ENCODE data around the gene PRTFDC1.
A peak's percentile ranks its signal among the peaks of the same experiment; 100 is the strongest.
"Not testable (repeated sequence)": the region's sequence is repeated elsewhere in the genome, so short reads cannot be mapped to it uniquely, and the experiment has no call there.

The PRTFDC1 gene

DNA sequence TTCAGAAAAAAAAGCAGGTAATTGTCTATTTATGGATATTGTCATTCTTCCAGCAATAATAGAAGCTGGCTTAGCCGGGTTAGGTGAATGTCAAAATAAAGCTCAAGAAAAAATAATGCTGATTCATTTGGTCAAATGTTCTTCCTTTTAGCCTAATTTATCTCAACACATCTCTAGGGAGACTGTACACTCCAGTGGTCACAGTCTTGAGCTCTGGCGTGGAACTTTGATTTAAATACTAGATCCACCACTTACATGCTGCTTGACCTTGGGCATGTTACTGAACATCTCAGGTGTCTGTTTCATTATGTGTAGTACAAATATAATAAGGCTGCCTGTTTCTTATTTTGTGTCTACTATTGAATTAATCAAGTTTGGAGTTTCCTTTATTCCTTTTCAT is 22.0 kb downstream of the PRTFDC1 start:
- no peak for DNase-seq (ENCODE audit: low read depth)

DNA sequence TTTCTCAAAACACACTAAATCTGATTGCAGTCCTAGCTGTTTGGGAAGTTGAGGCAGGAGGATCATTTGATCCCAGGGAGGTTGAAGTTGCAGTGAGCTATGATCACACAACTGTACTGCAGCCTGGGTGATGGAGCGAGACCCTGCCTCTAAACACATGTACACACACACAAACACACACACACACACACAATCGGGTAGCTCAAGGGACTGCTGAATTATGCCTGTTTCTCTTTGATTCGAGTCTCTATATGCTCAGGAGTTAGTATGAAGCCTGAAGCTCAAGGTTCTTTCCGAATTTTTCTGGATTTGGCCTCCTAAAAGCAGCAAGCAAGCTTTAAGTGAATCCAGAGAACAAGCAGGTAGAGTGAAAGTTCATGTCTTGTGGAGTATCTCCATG is 22.5 kb downstream of the PRTFDC1 start:
- DNase-seq (ENCODE audit: low read depth), result no peak

DNA sequence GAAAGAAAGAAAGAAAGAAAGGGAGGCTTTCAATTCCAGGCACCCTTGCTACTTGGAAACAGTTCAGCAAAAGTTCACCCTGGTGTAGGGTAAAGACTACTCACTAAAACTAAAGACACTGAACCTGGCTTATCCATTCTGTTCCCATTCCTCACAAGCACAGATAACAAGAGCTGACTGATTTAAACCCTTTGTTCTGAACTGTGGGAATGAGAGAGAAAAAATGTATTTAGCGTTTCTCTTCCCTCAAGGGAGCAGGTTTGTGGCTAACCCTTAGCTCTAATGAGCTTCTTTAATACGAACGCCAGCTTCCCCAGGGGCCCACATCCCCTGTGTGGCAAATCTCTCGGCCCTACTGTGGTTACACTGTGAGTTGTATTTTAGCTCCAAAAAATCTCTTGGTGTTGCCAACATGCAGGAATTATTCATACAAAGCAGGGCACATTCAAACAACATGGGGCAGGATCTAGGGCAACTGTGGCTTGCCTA is 23.3 kb downstream of the PRTFDC1 start:
- DNase-seq (ENCODE audit: low read depth), result no peak

DNA sequence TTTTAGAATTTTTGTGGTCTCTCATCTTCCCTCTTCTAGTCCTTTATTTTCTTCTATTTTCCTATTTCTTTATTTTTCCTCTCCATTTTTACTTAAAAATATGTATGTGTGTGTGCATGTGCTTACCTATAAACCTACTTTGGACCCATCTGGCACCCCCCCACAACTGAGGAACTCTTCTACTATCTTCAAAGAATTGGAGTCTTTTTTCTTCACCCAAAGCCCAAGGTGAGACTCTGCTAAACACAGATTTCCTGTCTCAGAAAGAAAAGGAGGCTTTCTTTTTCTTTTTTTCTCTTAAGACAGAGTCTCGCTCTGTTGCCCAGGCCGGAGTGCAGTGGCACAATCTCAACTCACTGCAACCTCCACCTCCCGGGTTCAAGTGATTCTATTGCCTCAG is 24.2 kb downstream of the PRTFDC1 start:
- no peak for DNase-seq (ENCODE audit: low read depth)

DNA sequence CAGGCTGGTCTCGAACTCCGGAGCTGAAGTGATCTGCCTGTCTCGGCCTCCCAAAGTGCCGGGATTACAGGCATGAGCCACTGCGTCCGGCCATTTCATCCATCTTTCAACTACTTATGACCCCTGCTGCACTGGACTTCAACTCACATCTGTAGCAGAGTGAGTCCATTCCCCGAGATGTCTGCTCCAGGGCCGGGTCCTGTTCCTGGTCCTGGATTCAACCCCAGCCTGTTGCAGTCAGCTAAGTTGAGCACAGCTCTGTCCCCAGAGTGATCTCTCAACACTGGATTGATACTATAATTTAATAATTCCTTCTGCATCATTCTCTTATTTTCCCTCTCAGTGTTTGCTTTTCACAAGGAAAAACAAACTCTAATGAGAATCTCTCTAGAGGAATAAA is 25.8 kb downstream of the PRTFDC1 start:
- no peak for DNase-seq (ENCODE audit: low read depth)

DNA sequence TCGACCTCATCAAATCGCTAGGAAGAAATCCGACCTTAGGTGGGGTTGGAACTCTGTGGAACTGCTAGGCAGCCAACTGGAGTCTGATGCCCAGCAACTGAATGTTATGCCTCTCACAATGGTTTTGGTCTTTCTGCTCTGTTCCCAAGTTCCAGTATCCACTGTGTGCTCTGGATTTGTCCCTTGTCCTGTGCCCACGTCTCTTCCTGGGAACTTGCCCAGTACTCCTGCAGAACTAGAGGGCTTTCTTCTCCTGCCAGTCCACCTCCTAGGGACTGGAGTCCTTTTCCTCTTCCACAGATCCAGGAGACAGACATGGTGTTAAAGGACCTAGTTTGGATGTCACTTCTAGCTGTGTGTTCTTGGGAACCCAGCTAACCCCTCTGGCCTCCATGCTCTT is 26.6 kb downstream of the PRTFDC1 start:
- DNase-seq (ENCODE audit: low read depth), result no peak

DNA sequence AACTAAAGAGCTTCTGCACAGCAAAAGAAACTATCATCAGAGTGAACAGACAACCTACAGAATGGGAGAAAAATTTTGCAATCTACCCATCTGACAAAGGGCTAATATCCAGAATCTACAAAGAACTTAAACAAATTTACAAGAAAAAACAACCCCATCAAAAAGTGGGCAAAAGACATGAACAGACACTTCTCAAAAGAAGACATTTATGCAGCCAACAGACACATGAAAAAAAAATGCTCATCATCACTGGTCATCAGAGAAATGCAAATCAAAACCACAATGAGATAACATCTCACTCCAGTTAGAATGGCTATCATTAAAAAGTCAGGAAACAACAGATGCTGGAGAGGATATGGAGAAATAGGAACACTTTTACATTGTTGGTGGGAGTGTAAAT is 27.9 kb downstream of the PRTFDC1 start:
- DNase-seq (ENCODE audit: low read depth), result not testable (repeated sequence)

DNA sequence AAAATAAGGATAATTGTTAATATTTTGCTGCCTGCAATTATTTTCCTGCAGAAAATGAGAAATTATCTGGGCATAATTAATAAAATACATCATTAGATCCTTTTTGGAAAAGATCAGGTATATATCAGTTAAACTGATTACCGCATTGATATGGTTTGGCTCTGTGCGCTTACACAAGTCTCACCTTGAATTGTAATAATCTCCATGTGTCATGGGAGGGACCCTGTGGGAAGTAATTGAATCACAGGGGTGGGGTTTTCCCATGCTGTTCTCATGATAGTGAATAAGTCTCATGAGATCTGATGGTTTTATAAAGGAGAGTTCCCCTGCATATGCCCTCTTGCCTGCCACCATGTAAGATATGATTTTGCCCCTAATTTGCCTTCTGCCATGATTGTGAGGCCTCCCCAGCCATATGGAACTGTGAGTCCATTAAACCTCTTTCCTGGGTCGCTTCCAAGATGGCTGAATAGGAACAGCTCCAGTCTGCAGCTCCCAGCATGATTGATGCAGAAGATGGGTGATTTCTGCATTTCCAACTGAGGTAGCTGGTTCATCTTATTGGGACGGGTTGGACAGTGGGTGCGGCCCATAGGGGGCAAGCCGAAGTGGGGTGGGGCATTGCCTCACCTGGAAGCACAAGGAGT is 30.1 kb downstream of the PRTFDC1 start:
- DNase-seq (ENCODE audit: low read depth), result not testable (repeated sequence)

DNA sequence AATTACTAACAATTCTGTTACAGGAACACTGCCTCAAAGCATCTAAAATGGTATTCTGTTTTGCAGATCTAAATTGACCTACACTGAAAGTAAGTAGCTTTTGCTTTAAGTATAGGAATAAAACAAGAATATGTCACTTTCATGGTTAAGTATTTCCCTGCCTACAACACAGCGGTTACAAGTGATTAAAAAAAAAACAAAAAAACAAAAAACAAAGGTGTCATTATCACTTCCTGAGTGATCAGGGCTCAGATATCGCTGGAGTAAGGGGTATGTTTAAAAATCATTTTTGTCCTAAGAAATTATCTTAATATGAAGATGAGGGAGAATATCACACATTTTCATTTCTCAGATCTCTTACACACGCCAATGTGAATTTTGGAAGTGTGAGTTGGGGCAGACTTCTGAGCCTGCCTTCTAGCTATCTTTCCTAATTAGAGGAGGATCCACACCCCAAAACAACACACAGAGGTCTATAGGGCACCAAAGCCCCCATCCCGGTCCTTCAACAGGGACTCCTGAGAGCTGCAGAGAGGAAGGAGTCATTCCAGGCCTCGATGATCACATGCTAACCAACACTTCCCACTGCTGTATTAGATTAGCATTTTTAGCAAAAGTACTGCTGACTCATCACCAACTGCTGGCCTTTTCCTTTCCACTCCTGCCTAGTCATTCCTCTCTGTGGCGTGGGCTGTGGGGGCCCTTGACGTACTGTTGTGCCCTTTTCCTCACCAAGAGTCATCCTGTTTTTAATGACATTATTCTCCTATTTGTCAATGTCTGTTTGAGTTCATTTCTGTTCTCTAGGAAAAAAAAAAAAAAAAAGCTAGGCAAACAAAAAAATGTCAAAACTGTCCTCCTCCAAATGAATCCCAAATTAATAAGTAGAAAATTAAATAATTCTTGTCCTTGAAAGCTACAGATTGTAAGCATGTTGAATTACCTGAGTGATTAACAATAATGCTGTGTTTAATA is 31.2 kb downstream of the PRTFDC1 start:
- peak; percentile 95 for DNase-seq (ENCODE audit: low read depth)

DNA sequence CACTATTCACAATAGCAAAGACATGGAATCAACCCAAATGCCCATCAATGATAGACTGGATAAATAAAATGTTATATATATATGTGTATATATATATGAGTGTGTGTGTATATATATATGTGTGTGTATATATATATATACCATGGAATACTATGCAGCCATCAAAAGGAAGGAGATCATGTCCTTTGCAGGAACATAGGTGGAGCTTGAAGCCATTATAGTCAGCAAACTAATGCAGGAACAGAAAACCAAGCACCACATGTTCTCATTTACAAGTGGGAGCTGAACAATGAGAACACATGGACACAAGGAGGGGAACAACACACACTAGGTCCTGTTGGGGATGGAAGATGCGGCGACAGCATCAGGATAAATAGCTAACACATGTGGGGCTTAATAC is 32.2 kb downstream of the PRTFDC1 start:
- DNase-seq (ENCODE audit: low read depth), result not testable (repeated sequence)

DNA sequence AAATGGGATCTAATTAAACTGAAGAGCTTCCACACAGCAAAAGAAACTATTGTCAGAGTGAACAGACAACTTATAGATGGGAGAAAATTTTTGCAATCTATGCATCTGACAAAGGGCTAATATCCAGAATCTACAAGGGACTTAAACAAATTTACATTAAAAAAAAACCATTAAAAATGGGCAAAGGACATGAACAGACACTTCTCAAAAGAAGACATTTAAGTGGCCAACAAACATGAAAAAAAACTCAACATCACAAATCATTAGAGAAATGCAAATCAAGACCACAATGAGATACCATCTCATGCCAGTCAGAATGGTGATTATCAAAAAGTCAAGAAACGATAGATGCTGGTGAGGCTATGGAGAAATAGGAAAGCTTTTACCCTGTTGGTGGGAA is 32.8 kb downstream of the PRTFDC1 start:
- not testable (repeated sequence) for DNase-seq (ENCODE audit: low read depth)

DNA sequence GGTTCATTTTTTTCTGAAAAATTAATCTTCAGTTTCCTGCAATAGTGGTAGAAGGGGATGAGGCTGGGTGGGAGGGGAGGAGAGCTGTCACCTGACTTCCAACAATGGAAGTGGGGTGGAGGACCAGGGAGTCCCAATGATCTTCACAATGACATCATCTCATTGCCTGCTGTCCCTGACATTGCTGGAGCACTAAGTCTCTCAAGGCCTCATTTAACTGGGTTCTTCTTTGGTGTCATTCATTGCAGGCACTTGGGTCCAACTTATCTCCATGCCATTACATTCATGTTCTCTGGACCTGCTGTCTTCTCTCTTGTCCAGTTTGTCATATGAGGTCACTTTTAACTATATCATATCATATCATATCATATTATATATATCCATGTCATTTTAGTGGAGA is 34.4 kb downstream of the PRTFDC1 start:
- DNase-seq (ENCODE audit: low read depth), result no peak

DNA sequence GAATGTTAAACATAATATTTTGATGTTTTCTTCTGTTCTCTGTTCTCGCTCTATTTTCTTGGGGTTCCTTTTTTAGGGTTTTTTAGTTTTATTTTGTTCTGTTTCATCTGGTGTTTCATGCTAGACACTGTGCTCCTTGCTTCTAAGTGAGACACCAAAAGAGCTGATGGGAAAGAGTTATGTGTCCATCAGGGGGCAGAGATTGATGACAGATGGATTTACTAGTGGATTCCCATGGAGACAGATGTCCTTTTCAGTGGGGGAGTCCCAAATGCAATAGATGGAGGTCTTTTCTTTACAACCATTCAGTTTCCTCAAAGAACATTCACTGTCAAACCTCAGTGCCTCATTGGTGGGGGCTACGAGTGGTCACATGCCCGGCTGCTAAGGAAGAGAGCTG is 34.9 kb downstream of the PRTFDC1 start:
- no peak for DNase-seq (ENCODE audit: low read depth)

DNA sequence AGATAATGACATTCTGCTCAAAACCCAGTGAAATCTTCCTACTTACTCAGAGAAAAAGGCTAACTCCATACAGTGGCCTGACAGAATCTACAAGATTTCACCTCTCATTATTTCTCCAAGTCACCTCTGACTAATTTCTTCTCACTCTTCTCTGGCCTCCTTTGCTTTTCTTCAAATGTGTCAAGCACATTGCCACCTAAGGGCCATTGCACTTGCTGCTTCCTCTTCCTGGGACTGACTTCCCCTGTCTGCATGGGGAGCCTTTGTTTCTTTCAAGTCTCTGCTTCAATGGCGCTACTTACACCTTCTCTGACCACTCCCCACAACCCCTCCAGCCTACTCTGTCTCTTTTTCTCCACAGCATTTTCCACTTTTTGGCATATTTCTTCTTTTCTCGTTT is 36.0 kb downstream of the PRTFDC1 start:
- DNase-seq (ENCODE audit: low read depth), result no peak

DNA sequence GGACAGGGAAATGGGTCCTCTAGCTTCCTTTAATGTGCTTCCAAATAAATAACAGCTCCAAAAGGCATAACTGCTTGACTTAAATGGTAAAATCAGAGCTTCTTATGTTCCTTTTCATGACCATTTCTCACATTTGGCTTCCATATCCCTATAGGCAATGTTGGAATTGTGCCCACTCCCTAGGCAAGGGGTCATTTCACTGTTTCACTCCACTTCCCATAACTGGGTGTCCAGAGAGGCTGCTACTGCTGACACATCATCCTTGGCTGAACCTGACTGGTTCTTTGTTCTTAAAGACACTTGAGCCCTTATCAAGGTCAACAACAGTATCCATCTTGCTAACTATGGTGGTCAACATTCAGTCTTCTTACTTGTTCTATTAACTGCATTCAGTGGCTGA is 37.1 kb downstream of the PRTFDC1 start:
- no peak for DNase-seq (ENCODE audit: low read depth)

DNA sequence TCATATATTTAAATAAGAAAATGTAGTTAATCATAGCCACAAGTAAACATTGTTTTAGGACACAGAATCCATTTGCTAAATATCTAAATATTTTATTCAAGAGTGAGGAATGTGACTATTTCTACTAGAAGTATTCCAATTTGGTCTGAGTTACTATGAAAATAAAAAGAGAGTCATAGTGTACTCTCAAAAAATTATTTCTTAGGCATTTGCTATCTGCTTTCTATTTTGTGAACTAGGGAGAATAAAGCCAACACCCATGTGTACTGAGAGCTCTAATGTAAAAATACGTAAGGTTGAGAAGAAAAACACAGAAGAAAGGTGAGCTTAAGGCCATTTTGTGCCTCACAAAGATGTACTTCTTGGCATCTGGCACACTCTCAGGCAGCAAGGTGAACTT is 38.3 kb downstream of the PRTFDC1 start:
- DNase-seq (ENCODE audit: low read depth), result no peak

DNA sequence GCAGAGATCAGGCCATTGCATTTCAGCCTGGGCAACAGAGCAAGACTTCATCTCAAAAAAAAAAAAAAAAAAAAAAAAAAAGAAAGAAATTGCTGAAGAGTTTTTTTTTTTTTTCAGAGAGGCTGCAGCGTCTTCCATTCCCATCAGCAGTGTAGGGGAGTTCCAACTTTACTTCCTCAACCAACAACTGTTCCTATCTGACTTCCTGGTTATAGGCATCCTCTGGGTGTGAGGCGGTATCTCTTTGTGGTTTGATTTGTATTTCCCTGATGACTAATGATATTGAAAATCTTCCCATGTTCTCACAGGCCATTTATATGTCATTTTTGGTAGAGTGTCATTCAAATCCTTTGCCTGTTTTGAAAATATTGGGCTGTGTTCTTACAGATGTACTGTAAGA is 40.2 kb downstream of the PRTFDC1 start:
- peak; percentile 53 for DNase-seq (ENCODE audit: low read depth)

DNA sequence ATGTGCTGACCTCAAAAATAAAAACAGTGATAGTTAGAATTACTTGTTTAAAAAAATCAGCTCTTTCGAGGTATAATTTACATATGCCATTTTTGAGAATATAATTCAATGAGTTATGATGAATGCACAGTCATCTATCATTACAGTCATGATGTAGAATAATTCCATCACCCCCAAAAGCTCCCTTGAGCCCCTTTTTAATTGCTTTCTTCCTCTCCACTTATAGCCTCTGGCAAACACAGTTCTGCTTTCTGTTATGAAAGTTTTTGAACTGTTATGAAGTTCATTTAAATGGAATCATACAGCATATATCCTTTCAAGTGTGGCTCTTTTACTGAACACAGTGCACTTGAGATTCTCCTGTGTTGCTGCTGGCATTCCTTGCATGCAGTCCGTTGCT is 41.4 kb downstream of the PRTFDC1 start:
- no peak for DNase-seq (ENCODE audit: low read depth)

DNA sequence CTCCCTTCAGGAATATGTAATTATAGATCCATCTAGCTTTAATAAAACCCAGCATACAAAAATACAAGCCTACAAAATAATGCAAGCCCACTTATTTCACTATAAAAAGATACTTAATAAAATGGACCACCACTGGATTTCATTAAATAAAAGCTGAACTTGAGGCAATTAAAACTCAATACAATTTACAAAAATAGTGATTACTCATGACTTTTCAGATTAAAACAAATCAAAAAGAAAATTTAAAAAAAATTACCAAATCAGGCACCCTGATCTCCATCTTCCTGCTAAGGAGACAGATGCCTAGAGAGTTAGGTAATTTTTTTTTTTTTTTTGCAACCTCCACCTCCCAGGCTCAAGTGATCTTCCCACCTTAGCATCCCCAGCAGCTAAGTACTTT is 41.8 kb downstream of the PRTFDC1 start:
- DNase-seq (ENCODE audit: low read depth), result no peak

DNA sequence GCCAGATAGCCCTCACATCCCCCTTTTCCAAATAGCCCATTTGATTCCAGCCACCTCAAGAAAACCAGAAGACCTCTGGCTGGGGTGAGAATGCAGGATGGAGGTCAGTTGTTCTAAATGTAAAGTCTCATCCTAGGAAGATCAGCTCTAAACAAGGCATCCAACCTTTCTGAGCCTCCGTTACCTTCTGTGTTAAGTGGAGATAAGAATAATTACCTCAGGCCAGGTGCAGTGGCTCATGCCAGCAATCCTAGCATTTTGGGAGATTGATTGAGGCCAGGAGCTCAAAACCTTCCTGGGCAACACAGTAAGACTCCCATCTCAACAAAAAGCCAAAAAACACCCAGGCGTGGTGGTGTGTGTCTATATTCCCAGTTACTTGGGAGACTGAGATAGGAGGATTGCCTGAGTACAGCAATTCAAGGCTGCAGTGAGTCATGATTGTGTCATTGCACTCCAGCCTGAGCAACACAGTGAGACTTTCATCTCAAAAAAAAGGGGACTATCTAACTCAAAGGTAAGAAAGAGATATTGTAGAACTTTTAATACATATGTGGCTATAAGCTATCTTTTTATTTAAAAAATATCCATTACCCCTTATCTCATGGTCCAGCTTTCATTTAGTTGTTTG is 43.5 kb downstream of the PRTFDC1 start:
- peak; percentile 77 for DNase-seq (ENCODE audit: low read depth)

DNA sequence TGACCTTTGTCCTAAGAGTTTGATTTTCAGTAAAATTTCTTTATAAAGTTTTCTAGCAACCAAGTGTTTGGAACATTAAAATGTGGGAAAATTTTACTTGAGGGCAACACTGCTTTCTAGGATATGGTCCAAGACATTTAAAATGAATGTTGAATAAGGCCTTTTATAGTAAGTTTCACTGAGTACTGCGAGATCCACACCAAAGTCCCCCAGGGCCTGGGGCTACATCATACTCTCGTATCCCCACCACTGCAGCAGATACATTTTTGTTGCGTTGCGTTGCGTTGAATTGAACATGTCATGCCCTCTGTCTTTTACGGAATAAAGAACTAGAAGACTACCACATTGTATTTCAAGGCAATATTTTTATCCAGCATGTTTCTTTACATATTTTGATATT is 44.5 kb downstream of the PRTFDC1 start:
- no peak for DNase-seq (ENCODE audit: low read depth)

DNA sequence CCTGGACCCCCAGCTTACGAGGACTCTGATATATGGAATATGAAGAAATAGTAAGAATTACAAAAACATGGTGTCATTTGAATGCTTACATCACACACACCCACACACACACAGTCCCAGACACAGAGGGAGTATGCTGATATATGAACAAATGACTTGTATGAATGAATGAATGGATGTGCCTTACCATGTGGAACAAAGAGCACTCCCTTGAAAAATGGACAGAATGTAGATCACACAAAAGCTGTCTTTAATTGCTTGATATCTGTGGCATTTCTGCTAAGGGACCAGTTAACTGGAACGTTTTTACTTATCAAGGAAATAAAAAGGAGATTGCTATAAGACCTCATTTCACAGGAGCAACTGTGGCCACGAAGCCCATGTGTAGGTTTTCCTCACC is 46.0 kb downstream of the PRTFDC1 start:
- DNase-seq (ENCODE audit: low read depth), result no peak

DNA sequence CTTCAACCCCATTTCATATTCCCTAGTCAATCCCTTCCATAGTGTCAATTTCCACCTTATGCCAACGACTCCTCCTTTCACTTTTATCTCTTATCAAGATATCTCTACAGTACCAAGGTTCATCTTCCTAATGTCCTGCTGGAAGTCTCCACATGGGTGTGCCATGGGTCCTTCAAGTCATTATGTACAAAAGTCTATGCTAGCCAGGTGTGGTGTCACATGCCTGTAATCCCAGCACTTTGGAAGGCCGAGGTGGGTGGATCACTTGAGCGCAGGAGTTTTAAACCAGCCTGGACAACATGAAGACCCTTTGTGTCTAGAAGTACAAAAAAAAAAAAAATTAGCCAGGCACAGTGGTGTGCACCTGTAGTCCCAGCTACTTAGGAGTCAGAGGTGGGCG is 47.6 kb downstream of the PRTFDC1 start:
- no peak for DNase-seq (ENCODE audit: low read depth)

All from EH (cell line).